HEK293 (cell line): ENCODE data around the gene ARFGEF2.

Experiments
- KLF8 ChIP-seq: fragments of 450-650 bp; formaldehyde crosslinking; IDR thresholded peaks from 2 replicates; pipeline ENCODE4 v1.5.1; 2016; ENCODE audit warnings: missing biosample characterization, missing genetic modification characterization
- PATZ1 ChIP-seq: fragments of 450-650 bp; formaldehyde crosslinking; IDR thresholded peaks from 2 replicates; pipeline ENCODE4 v1.5.1; 2016; ENCODE audit warnings: missing biosample characterization, missing genetic modification characterization
- PBX3 ChIP-seq: sonication (generic); formaldehyde crosslinking; IDR thresholded peaks from 2 replicates; pipeline ENCODE4 v1.8.1; 2022; ENCODE audit warnings: mild to moderate bottlenecking, moderate library complexity, missing genetic modification reagents
- TCF7L2 ChIP-seq: IDR thresholded peaks from 2 replicates; pipeline ENCODE4 v1.6.1; 2011; ENCODE audit warnings: low read depth, mild to moderate bottlenecking, inconsistent platforms, low read length, moderate library complexity, borderline replicate concordance
- YY1 ChIP-seq: fragments of 450-650 bp; formaldehyde crosslinking; IDR thresholded peaks from 2 replicates; pipeline ENCODE4 v1.5.1; 2018; ENCODE audit warnings: missing biosample characterization, missing genetic modification characterization
- ZBTB8A ChIP-seq: fragments of 450-650 bp; formaldehyde crosslinking; IDR thresholded peaks from 2 replicates; pipeline ENCODE4 v1.5.1; 2016; ENCODE audit warnings: missing biosample characterization, missing genetic modification characterization
- ZNF138 ChIP-seq: fragments of 450-650 bp; formaldehyde crosslinking; IDR thresholded peaks from 2 replicates; pipeline ENCODE4 v1.5.1; 2016; ENCODE audit warnings: missing biosample characterization, missing genetic modification characterization, borderline replicate concordance
- ZNF148 ChIP-seq: fragments of 450-650 bp; formaldehyde crosslinking; IDR thresholded peaks from 2 replicates; pipeline ENCODE4 v1.5.0; 2017; ENCODE audit warnings: missing biosample characterization, missing genetic modification characterization, borderline replicate concordance
- ZNF155 ChIP-seq: fragments of 450-650 bp; formaldehyde crosslinking; IDR thresholded peaks from 2 replicates; pipeline ENCODE4 v1.5.1; 2016; ENCODE audit warnings: missing biosample characterization, missing genetic modification characterization
- ZNF335 ChIP-seq: fragments of 450-650 bp; formaldehyde crosslinking; conservative IDR thresholded peaks from 2 replicates; pipeline ENCODE4 v1.5.1; 2016; ENCODE audit warnings: missing biosample characterization, missing genetic modification characterization
- ZNF629 ChIP-seq: fragments of 450-650 bp; formaldehyde crosslinking; IDR thresholded peaks from 2 replicates; pipeline ENCODE4 v1.5.1; 2017; ENCODE audit warnings: missing biosample characterization, missing genetic modification characterization

GRCh38 chr20:48952656-48953055 lies 31.1 kb downstream of the ARFGEF2 start:
- no peak for TF ChIP-seq ZNF155
- no peak for TF ChIP-seq YY1 (tag by site-specific recombination)
- TF ChIP-seq PBX3 (CRISPR knock-in tag): no peak
- TF ChIP-seq KLF8 (tag by site-specific recombination): no peak
- TF ChIP-seq ZNF138: no peak
- no peak for TF ChIP-seq PATZ1
- TF ChIP-seq ZNF148: no peak
- no peak for TF ChIP-seq TCF7L2
- TF ChIP-seq ZBTB8A (tag by site-specific recombination): no peak
- no peak for TF ChIP-seq ZNF335 (tag by site-specific recombination)
- TF ChIP-seq ZNF629 (tag by site-specific recombination): no peak
